NCI-H2081 (cell line): ENCODE results near the gene CSMD2.

Source experiments
- DNase-seq, 2 experiments: peaks; one replicate each; lab custom pipeline; 2025; lab: John Stamatoyannopoulos, UW

Gene CSMD2

GRCh38 chr1:33640114-33640660, 524.8 kb downstream of the CSMD2 start:
- peak in 1 of 2 experiments; percentile 7 for DNase-seq

GRCh38 chr1:33637846-33638440, 527.1 kb downstream of the CSMD2 start:
- no peak for DNase-seq

- no peak for DNase-seq
Measured at GRCh38 chr1:33636209-33636608, 528.8 kb downstream of the CSMD2 start.

- no peak for DNase-seq
Measured at GRCh38 chr1:33635336-33636012, 529.6 kb downstream of the CSMD2 start.

GRCh38 chr1:33634806-33635205, 530.2 kb downstream of the CSMD2 start:
- no peak for DNase-seq

- DNase-seq = no peak
Measured at GRCh38 chr1:33634143-33634542, 530.9 kb downstream of the CSMD2 start.

- peak; percentile 91 to 92 for DNase-seq
Measured at GRCh38 chr1:33633019-33633801, 531.8 kb downstream of the CSMD2 start.

GRCh38 chr1:33630686-33631085, 534.3 kb downstream of the CSMD2 start:
- DNase-seq = no peak

- DNase-seq = no peak
Measured at GRCh38 chr1:33626801-33627200, 538.2 kb downstream of the CSMD2 start.

GRCh38 chr1:33624991-33625870, 539.8 kb downstream of the CSMD2 start:
- no peak for DNase-seq

- no peak for DNase-seq
Measured at GRCh38 chr1:33624261-33624990, 540.6 kb downstream of the CSMD2 start.

GRCh38 chr1:33623811-33624210, 541.2 kb downstream of the CSMD2 start:
- no peak for DNase-seq

- DNase-seq = no peak
Measured at GRCh38 chr1:33622757-33623156, 542.3 kb downstream of the CSMD2 start.

- no peak for DNase-seq
Measured at GRCh38 chr1:33618636-33619035, 546.4 kb downstream of the CSMD2 start.

GRCh38 chr1:33617451-33617850, 547.6 kb downstream of the CSMD2 start:
- no peak for DNase-seq

GRCh38 chr1:33616780-33617179, 548.2 kb downstream of the CSMD2 start:
- DNase-seq = no peak

GRCh38 chr1:33615546-33615945, 549.5 kb downstream of the CSMD2 start:
- DNase-seq = no peak

- DNase-seq = no peak
Measured at GRCh38 chr1:33610864-33611455, 554.1 kb downstream of the CSMD2 start.

GRCh38 chr1:33610391-33610790, 554.6 kb downstream of the CSMD2 start:
- no peak for DNase-seq

- no peak for DNase-seq
Measured at GRCh38 chr1:33609739-33610138, 555.3 kb downstream of the CSMD2 start.
